ENCODE data around the gene PER2. TPM values are rescaled to one million over a fixed set of nuclear protein-coding genes. Genes with fewer than 3 reads are reported as not detected.
A peak's percentile ranks its signal among the peaks of the same experiment; 100 is the strongest.

The PER2 gene
- total and polyA plus RNA-seq, 10 of the 15 experiments (the other 5 are each of a cell fraction or from before 2014, with no cell fraction given) = 1.5 to 15.1 (median 4.6) TPM

DNA sequence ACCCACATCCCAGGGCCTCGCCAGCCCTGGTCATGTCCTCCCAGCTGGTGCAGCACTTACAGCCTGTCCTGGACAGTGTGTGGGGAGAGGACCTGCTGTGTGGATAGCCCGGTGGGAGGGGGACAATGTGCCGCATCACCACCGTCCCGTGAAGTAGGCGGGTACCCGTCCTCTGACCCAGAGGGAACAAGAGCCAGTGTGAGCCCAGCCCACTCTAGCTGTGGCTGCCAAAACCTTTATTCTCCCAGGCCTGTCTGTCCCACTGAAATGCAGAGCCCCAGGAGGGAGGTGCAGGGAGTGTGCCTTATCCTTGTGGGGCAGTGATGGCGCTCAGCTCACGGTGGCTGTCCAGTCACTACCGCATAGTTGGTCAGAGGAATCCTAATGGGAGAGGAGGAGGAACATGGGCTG is 33.6 kb upstream of the PER2 start:
- Histone ChIP-seq H3K9me3 (replicated peaks; ENCODE audit: control insufficient read depth, insufficient read depth, low read length) (no peaks in the 10 kb centered on the region), H3K27ac (ENCODE audit: control insufficient read depth, insufficient read depth) (no peak overlapping the region), H3K79me2 (ENCODE audit: control insufficient read depth, insufficient read depth, low read length) (no peaks in the 10 kb centered on the region; the same call in 1 of the 2 replicates), H3K4me2 (ENCODE audit: control insufficient read depth, insufficient read depth) (peak overlapping the region; percentile 96; the same call in 1 of the 2 replicates), H3K9ac (ENCODE audit: control insufficient read depth, insufficient read depth, low read length) (no peak overlapping the region), H3K36me3 (ENCODE audit: control insufficient read depth in 2 of 2, insufficient read depth in 2 of 2, low read length in 1 of 2) (no peaks in the 10 kb centered on the region; a peak in 1 of 4 replicates), H4K20me1 (ENCODE audit: control insufficient read depth, insufficient read depth) (no peaks in the 10 kb centered on the region), H3K4me1 (ENCODE audit: control insufficient read depth, insufficient read depth, low read length) (peaks cover 7% of the 10 kb centered on the region), H3K4me3 (no peak overlapping the region), H2AFZ (ENCODE audit: control insufficient read depth, low read depth, low read length) (no peak overlapping the region), H3K27me3 (replicated peaks in 1 of 2; ENCODE audit: control insufficient read depth in 2 of 2, insufficient read depth in 2 of 2, low read length in 1 of 2) (no peaks in the 10 kb centered on the region)
- intact Hi-C loops (cut with micrococcal nuclease; ENCODE audit: unreplicated experiment) (no loop called here), in situ Hi-C loops (cut with MboI) (no loop called here)
- CTCF ChIA-PET = interaction anchor here (0.7 to 1.6 kb wide), 2 partner anchors 11 to 49 kb away, joined by 3 to 5 read pairs; no protein-coding TSS in a partner anchor
- DNase-seq (ENCODE audit: low read depth, low spot score) (no peak), ATAC-seq (no peak), FAIRE-seq (no peak)
- BruUV-seq (replicated peaks) = no TSS peak
- TF ChIP-seq HDAC2 (IDR thresholded peaks at IDR 0.05) (no peak), GATAD2B (conservative IDR thresholded peaks at IDR 0.05; ENCODE audit: low read depth) (no peak), RB1 (IDR thresholded peaks at IDR 0.05; ENCODE audit: borderline replicate concordance) (no peak), SRF (IDR thresholded peaks at IDR 0.05; ENCODE audit: low read depth in 2 of 2, low read length in 2 of 2) (no peak)
- SMC1A ChIA-PET (ENCODE audit: uncharacterized antibody, unreplicated experiment) = interaction anchor here (1.0 kb wide), 1 partner anchor 172 kb away, joined by 3 read pairs; no protein-coding TSS in a partner anchor
- 92% methylated on average over 10 of the region's 10 CpGs for WGBS (ENCODE audit: insufficient coverage, insufficient replicate concordance, low lambda C conversion rate, missing lambda C conversion rate)
- POLR2A ChIA-PET = interaction anchor here (0.6 to 1.4 kb wide), 3 partner anchors 9 to 33 kb away, joined by 3 to 8 read pairs (median 4); no protein-coding TSS in a partner anchor
- RAD21 ChIA-PET (ENCODE audit: unreplicated experiment) = interaction anchor here (0.6 kb wide), 1 partner anchor 619 kb away, joined by 3 read pairs; no protein-coding TSS in a partner anchor

DNA sequence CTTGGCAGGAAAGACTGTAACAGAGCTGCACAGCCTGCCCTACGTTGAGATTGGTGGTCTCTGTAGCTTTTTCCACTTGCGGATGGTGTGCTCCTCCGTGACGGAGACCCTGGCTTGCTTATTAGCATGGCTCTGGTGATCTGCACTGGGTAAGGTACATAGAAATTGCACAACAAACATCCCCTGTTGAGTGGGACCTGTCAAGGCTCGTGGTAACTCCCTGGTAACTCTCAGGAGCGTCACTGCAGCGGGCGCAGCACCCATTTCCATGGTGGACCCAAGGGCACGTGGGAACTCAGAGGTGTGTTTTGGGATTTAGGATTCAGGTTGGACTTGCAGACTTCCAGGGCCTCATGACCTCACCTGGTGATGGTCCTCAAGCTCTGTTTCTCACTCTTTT is 33.1 kb upstream of the PER2 start:
- CTCF ChIA-PET = interaction anchor here (0.7 to 1.6 kb wide), 2 partner anchors 11 to 49 kb away, joined by 3 to 5 read pairs; no protein-coding TSS in a partner anchor
- no peaks in the 10 kb centered on the region for H3K27me3 ChIP-seq (replicated peaks in 1 of 2; ENCODE audit: control insufficient read depth in 2 of 2, insufficient read depth in 2 of 2, low read length in 1 of 2)
- in situ Hi-C loops (cut with MboI) = no loop called here
- POLR2A ChIA-PET = interaction anchor here (1.2 to 1.4 kb wide), 2 partner anchors 9 to 32 kb away, joined by 3 to 4 read pairs; no protein-coding TSS in a partner anchor
- ATAC-seq = no peak
- H4K20me1 ChIP-seq (ENCODE audit: control insufficient read depth, insufficient read depth) = no peaks in the 10 kb centered on the region
- H3K9ac ChIP-seq (ENCODE audit: control insufficient read depth, insufficient read depth, low read length) = no peak overlapping the region; the same call in 1 of the 2 replicates
- no peaks in the 10 kb centered on the region; a peak in 1 of 4 replicates for H3K36me3 ChIP-seq (ENCODE audit: control insufficient read depth in 2 of 2, insufficient read depth in 2 of 2, low read length in 1 of 2)
- RAD21 ChIA-PET (ENCODE audit: unreplicated experiment) = no interaction called here
- peak overlapping the region; percentile 96 for H3K4me2 ChIP-seq (ENCODE audit: control insufficient read depth, insufficient read depth)
- peaks cover 7% of the 10 kb centered on the region for H3K4me1 ChIP-seq (ENCODE audit: control insufficient read depth, insufficient read depth, low read length)
- BruUV-seq (replicated peaks) = no TSS peak
- DNase-seq (ENCODE audit: low read depth, low spot score) = no peak
- intact Hi-C loops (cut with micrococcal nuclease; ENCODE audit: unreplicated experiment) = no loop called here
- no peak overlapping the region for H2AFZ ChIP-seq (ENCODE audit: control insufficient read depth, low read depth, low read length)
- WGBS (ENCODE audit: insufficient coverage, insufficient replicate concordance, low lambda C conversion rate, missing lambda C conversion rate) = 81% methylated on average over 9 of the region's 9 CpGs
- no peaks in the 10 kb centered on the region; the same call in 1 of the 2 replicates for H3K79me2 ChIP-seq (ENCODE audit: control insufficient read depth, insufficient read depth, low read length)
- no peak overlapping the region for H3K27ac ChIP-seq (ENCODE audit: control insufficient read depth, insufficient read depth)
- H3K4me3 ChIP-seq = peak overlapping the region; percentile 63
- H3K9me3 ChIP-seq (replicated peaks; ENCODE audit: control insufficient read depth, insufficient read depth, low read length) = no peaks in the 10 kb centered on the region
- FAIRE-seq = no peak
- SMC1A ChIA-PET (ENCODE audit: uncharacterized antibody, unreplicated experiment) = no interaction called here
- no peak for TF ChIP-seq NFIC (IDR thresholded peaks at IDR 0.05; ENCODE audit: low read depth, low read length)
- TF ChIP-seq CREB1 (IDR thresholded peaks at IDR 0.05; ENCODE audit: low read depth) = no peak
- no peak for TF ChIP-seq FOS (IDR thresholded peaks at IDR 0.05; ENCODE audit: borderline replicate concordance, extremely low read depth, insufficient read length)
- TF ChIP-seq WRNIP1 (IDR thresholded peaks at IDR 0.05; ENCODE audit: borderline replicate concordance, low read depth, low read length) = no peak
- no peak for TF ChIP-seq ZSCAN29 (IDR thresholded peaks at IDR 0.05)
- no peak for TF ChIP-seq NRF1 (conservative IDR thresholded peaks at IDR 0.05; ENCODE audit: low read depth, low read length)
- TF ChIP-seq, protein P1, sequence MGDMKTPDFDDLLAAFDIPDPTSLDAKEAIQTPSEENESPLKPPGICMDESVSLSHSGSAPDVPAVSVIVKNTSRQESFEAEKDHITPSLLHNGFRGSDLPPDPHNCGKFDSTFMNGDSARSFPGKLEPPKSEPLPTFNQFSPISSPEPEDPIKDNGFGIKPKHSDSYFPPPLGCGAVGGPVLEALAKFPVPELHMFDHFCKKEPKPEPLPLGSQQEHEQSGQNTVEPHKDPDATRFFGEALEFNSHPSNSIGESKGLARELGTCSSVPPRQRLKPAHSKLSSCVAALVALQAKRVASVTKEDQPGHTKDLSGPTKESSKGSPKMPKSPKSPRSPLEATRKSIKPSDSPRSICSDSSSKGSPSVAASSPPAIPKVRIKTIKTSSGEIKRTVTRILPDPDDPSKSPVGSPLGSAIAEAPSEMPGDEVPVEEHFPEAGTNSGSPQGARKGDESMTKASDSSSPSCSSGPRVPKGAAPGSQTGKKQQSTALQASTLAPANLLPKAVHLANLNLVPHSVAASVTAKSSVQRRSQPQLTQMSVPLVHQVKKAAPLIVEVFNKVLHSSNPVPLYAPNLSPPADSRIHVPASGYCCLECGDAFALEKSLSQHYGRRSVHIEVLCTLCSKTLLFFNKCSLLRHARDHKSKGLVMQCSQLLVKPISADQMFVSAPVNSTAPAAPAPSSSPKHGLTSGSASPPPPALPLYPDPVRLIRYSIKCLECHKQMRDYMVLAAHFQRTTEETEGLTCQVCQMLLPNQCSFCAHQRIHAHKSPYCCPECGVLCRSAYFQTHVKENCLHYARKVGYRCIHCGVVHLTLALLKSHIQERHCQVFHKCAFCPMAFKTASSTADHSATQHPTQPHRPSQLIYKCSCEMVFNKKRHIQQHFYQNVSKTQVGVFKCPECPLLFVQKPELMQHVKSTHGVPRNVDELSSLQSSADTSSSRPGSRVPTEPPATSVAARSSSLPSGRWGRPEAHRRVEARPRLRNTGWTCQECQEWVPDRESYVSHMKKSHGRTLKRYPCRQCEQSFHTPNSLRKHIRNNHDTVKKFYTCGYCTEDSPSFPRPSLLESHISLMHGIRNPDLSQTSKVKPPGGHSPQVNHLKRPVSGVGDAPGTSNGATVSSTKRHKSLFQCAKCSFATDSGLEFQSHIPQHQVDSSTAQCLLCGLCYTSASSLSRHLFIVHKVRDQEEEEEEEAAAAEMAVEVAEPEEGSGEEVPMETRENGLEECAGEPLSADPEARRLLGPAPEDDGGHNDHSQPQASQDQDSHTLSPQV (IDR thresholded peaks at IDR 0.05) = no peak
- no peak for TF ChIP-seq BCL11A (IDR thresholded peaks at IDR 0.05; ENCODE audit: low read depth, low read length)
- TF ChIP-seq, protein P2, sequence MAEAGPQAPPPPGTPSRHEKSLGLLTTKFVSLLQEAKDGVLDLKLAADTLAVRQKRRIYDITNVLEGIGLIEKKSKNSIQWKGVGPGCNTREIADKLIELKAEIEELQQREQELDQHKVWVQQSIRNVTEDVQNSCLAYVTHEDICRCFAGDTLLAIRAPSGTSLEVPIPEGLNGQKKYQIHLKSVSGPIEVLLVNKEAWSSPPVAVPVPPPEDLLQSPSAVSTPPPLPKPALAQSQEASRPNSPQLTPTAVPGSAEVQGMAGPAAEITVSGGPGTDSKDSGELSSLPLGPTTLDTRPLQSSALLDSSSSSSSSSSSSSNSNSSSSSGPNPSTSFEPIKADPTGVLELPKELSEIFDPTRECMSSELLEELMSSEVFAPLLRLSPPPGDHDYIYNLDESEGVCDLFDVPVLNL (IDR thresholded peaks at IDR 0.05; ENCODE audit: low read depth, low read length) = no peak

Measured in GM12878 (cell line).